ENCODE results near the gene TXNDC16.

The TXNDC16 gene

GRCh38 chr14:52413729-52414408 is 138.4 kb downstream of the TXNDC16 start:
- H3K4me3 ChIP-seq: no peak overlapping the region
- no peak overlapping the region for H3K27ac ChIP-seq
- DNase-seq (ENCODE audit: low spot score): no peak
- no peak for TF ChIP-seq CTCF (IDR thresholded peaks at IDR 0.05)

GRCh38 chr14:52412426-52412825 is 139.9 kb downstream of the TXNDC16 start:
- TF ChIP-seq CTCF (IDR thresholded peaks at IDR 0.05): no peak
- H3K27ac ChIP-seq: no peak overlapping the region
- no peak for DNase-seq (ENCODE audit: low spot score)
- no peak overlapping the region for H3K4me3 ChIP-seq

- TF ChIP-seq CTCF (IDR thresholded peaks at IDR 0.05): no peak
- no peak for DNase-seq (ENCODE audit: low spot score)
- Histone ChIP-seq H3K4me3 (no peak overlapping the region), H3K27ac (no peak overlapping the region)
Measured at GRCh38 chr14:52405314-52405713, 147.0 kb downstream of the TXNDC16 start.

- TF ChIP-seq CTCF (IDR thresholded peaks at IDR 0.05): no peak
- Histone ChIP-seq H3K27ac (no peak overlapping the region), H3K4me3 (no peak overlapping the region)
- DNase-seq (ENCODE audit: low spot score): no peak
Measured at GRCh38 chr14:52402812-52403526, 149.3 kb downstream of the TXNDC16 start.

GRCh38 chr14:52400846-52401245 is 151.5 kb downstream of the TXNDC16 start:
- no peak overlapping the region for H3K27ac ChIP-seq
- no peak overlapping the region for H3K4me3 ChIP-seq
- no peak for TF ChIP-seq CTCF (IDR thresholded peaks at IDR 0.05)
- no peak for DNase-seq (ENCODE audit: low spot score)

- Histone ChIP-seq H3K4me3 (no peak overlapping the region), H3K27ac (no peak overlapping the region)
- TF ChIP-seq CTCF (IDR thresholded peaks at IDR 0.05): no peak
- DNase-seq (ENCODE audit: low spot score): no peak
Measured at GRCh38 chr14:52399921-52400595, 152.2 kb downstream of the TXNDC16 start.
